GM21367 (cell line): ENCODE results near the gene FKBP1B.
"Not testable (repeated sequence)": the region's sequence is repeated elsewhere in the genome, so short reads cannot be mapped to it uniquely, and the experiment has no call there.

Source experiments
- ATAC-seq: cut with Tn5 transposase; IDR thresholded peaks from one replicate; pipeline ENCODE4 v1.9.1; 2021; ENCODE audit not compliant: unreplicated experiment

FKBP1B gene

DNA sequence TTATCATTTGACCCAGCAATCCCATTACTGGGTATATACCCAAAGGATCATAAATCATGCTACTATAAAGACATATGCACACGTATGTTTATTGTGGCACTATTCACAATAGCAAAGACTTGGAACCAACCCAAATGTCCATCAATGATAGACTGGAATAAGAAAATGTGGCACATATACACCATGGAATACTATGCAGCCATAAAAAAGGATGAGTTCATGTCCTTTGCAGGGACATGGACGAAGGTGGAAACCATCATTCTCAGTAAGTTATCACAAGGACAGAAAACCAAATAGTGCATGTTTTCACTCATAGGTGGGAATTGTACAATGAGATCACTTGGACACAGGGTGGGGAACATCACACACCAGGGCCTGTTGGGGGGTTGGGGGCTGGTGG lies 51.2 kb downstream of the FKBP1B start:
- ATAC-seq: not testable (repeated sequence)

GRCh38 chr2:24101992-24102391 lies 52.5 kb downstream of the FKBP1B start:
- ATAC-seq: no peak

- ATAC-seq: no peak
Observed at GRCh38 chr2:24102677-24103076, 53.1 kb downstream of the FKBP1B start.

GRCh38 chr2:24104110-24104650 lies 54.6 kb downstream of the FKBP1B start:
- ATAC-seq: no peak

DNA sequence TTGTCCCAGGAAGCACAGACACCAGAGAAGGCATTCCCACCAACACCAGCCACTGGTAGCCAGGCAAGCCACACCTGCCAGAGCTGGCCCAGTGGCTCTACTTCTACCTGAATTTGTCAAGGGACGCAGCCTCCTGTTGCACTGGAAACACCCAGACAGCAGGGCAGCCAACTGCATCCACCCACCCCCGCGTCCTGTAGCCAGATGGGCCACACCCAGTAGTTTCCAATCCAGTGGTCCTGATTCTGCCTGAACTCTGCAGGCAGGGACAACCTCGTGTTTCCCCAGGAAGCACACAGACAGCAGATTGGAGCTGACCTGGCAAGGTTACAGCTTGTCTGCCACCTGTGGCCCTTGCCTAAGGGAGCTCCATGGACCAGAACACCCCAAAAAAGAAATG lies 55.4 kb downstream of the FKBP1B start:
- ATAC-seq: no peak

DNA sequence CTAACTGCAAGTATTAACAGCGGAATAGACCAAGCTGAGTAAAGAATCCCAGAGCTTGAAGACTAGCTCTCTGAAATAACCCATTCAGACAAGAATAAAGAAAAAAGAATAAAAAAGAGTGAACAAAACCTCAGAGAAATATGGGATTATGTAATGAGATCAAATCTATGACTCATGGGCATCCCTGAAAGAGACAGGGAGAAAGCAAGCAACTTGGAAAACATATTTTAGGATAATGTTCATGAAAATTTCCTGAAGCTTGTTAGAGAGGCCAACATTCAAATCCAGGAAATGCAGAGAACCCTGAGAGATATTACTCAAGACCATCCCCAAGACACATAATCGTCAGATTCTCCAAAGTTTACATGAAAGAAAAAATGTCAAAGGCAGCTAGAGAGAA lies 56.3 kb downstream of the FKBP1B start:
- no peak for ATAC-seq

DNA sequence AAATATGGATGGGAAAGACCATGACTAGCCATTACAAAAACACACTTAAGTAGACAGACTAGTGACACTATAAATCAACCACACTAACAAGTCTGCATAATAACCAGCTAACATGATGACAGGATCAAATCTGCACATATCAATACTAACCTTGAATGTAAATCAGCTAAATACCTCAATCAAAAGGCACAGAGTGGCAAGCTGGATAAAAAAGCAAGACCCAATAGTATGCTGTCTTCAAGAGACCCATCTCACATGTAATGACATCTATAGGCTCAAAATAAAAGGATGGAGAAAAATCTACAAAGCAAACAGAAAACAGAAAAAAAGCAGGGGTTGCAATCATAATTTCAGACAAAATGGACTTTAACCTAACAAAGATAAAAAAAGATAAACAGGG lies 57.2 kb downstream of the FKBP1B start:
- ATAC-seq: no peak

DNA sequence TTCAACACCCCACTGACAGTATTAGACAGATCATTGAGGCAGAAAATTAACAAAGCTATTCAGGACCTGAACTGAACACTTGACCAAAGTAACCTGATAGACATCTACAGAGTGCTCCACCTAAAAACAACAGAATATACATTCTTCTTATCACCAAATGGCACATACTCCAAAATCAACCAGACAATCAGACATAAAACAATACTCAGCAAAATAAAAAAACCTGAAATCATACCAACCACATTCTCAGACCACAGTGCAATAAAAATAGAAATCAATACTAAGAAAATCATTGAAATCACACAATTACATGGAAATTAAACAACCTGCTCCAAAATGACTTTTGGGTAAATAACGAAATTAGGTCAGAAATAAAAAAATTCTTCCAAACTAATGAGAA lies 57.8 kb downstream of the FKBP1B start:
- no peak for ATAC-seq

GRCh38 chr2:24109431-24109830 lies 59.9 kb downstream of the FKBP1B start:
- ATAC-seq: not testable (repeated sequence)

GRCh38 chr2:24110660-24111303 lies 61.2 kb downstream of the FKBP1B start:
- ATAC-seq: no peak

DNA sequence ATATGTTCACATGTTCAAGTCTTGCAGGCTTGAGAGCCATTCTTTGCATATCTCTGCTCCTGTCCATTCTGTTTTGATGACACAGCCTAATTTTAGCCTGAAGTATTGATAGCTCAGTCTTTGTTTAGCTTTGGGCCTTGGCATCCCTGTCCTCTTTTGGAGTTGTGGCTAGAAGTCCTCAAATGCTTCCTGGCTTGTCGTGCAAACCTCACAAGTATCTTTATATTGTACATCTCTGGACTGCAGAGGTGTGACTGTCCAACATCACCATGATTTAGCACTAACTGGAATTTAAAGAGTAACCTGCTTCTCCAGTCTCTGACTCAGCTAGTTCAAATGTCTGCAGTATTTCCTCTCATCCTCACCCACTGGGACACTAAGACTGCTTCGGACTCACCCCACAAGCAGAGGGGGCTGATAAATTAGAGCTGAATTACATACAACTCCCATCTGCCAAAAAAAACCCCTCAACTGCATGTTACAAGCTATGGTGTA lies 61.9 kb downstream of the FKBP1B start:
- no peak for ATAC-seq
